Measurements from ENCODE around the gene RASSF1.
"Not testable (repeated sequence)": the region's sequence is repeated elsewhere in the genome, so short reads cannot be mapped to it uniquely, and the experiment has no call there.

RASSF1 gene

DNA sequence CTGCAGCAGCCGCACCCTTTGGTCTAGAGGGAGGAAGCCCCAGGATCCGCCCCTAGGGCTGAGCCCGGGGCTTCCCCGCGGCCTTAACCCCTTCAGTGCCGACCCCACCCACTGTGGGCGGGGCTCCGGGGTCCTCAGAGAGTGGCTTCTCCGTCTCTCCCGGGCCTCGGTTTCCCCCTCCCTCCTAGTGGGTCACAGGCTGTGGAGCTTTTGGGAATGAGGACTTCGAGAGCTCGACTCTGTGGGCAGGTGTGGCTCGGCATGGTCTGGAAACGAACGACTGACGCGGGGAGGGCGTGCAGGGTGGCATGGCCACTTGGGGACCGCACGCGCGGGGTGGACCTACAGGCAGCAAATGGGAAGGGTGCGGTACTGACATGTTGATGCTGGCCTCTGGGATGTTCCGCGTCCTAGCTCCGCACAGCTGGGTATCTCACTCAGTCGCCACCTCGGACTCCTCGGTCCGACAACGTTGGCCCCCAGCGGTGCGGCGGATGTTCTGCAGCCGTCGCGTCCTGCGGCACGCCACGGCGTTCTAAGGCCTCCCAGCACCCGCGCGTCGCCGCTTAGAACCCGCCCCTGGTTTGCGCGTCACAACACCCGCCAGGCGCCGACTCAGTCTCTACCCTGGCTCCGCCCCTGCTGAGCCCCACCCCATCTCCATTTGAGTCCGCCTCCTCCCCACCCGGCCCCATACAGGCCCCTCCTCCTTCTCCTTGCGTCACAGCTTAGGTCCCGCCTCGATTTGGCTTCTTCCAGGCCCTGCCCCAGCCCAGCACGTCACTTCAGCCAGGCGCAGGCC, 41.6 kb downstream of the RASSF1 start, which contains the start of the genes HYAL3 and NAA80:
Gene HYAL3 (minus strand): TSS at position 570 of the 802 bp plus-strand sequence. CDS start 3,803 bp downstream, outside the sequence.
Gene NAA80 (minus strand): TSS at position 570 of the 802 bp plus-strand sequence. CDS start 1,942 bp downstream, outside the sequence.
- peak; percentile 95 to 96 for DNase-seq

- no peak for DNase-seq
These were observed 42.5 kb downstream of the RASSF1 start for GRCh38 chr3:50297896-50298725.

DNA sequence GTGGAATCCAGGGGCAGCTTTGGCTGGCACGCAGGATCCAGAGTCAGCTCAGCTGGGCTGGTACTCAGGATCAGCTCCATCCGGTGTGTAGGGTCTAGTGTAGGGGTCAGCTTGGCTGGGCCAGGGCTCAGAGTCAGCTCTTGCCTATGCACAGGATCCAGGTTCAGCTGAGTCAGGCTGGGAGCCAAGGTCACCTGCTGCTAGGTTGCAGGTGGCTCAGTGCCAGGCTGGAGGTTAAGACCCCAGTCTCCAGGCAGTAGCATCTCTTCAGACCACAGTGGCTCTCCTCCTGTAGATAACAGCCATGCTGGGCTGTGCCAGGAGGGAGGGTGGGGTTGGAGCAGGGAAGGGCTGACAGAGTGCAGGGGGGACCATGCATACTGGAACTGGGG, 43.3 kb downstream of the RASSF1 start:
- DNase-seq, result no peak

GRCh38 chr3:50296721-50297383, 43.8 kb downstream of the RASSF1 start:
- DNase-seq, result no peak

DNA sequence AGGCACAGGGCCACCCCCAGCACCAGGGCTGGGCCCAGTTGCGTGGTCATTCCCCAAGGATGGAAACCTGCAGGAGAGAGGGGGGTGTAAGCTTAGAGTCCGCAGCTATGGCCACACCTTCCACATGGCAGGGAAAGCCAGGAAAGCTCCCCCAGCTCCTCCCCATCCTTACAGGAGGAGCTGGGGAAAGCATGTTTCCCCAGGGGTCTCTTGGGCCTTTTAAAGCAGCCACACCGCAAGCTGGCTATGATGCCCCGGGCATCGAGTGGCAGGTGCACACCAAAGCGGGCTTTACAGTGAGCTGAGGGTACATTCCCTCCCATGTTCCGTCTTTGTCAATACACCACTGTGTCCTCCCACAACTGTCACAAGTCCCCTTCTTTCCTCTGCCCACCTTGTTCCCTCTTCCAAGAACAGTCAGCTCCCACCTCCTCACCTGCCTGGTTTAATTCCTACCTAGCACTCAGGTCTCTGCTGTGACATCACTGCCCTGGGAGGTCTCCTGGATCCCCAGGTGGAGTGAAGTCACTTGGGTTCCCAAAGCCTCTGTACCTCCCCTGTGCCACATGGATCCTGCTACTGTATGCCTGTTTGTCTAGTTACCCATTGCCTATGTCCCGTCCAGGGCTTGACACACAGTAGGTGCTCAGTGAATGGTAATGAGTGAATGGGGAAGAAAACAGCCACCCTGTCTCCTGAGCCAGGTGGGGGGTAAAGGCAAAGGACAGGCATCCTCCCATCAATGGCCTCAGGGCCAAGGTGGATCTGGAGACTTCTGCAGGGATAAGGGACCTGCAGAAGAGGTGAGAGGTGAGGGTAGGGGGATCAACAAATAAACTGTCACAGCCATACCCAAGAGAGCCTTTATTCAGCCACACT, 44.8 kb downstream of the RASSF1 start:
- no peak for DNase-seq

DNA sequence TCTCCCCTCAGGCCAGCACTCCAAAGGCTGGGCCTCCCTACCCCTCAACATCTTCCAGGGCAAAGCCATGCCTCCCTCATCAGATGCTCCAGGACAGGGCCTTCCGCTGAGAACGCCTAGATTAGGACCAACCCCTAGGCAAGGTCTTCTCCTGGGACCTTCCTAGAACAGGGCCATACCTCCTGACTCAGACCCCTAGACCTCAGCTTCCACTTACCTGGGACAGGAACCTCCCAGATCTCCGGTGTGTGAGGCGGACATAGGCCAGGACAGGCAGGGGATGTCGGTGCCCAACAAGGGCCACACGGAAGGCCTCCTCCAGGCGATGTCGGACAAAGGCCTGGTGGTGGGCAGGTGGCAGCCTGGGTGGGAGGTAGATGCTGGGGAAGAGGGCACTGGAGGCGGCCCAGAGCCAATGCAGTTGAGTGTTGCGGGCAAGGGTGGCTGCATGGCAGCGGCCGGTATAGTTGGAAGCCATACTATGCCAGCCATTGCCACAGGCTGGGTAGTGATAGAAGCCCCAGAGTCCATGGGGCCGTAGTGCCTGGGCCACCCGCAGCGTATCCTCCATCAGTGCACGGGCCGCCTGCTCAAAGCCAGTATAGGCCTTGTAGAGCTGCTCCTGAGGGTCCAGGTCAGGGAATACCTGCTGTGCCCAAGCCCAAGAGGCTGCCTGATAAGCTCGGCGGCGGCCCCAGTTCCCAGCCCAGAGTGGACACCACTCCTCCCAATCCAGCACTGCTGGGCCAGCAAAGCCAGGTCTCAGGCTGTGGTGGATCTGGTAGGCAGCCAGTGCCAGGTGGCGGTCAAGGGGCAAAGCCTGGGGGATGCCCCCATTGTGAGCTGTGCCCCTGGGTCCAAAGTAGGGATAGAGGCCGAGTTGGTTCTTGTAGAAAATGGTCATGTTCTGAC, 45.9 kb downstream of the RASSF1 start:
- DNase-seq, result no peak

- no peak for DNase-seq
These were observed 46.5 kb downstream of the RASSF1 start for GRCh38 chr3:50294089-50294488.

DNA sequence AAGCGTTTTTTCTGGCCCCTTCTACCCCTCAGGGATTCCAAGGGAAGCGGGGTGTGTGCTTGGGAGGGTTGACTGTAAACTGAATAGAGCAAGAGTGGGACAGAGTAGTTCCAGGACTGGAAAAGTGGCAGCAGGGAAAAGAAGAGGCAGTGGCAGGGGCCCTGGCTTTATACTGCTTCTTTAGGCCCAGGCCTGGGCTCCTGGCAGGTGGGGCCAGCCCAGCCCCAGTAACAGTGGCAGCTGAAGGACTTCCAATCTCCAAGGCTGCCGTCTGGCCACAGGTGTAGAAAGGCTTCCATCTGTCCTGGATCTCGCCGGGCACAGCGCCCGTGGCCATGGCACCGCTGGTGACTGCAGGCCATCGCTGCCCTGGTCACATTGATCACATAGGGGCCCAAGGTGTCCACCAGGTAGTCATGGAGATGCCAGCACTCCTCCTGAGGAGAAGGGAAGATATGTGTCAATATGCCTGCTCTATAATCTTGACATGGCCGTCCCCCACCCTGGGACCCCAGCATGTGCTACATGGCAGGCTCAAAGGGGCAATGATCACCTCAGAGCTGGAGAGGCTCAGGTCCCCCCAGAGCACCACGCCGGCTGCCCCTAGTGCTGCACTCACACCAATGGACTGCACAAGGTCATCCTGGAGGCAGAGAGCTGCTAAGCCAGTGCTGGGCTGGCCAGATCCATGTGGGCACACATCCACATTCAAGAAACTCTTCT, 47.4 kb downstream of the RASSF1 start:
- DNase-seq, result no peak

- DNase-seq, result peak; percentile 95 to 98
These were observed 48.2 kb downstream of the RASSF1 start, which contains the start of gene IFRD2 for GRCh38 chr3:50292159-50293078. IFRD2 (minus strand) TSS chr3:50292429; CDS start chr3:50292274, 155 bp downstream.

- no peak for DNase-seq
These were observed 50.4 kb downstream of the RASSF1 start for GRCh38 chr3:50290161-50290641.

DNA sequence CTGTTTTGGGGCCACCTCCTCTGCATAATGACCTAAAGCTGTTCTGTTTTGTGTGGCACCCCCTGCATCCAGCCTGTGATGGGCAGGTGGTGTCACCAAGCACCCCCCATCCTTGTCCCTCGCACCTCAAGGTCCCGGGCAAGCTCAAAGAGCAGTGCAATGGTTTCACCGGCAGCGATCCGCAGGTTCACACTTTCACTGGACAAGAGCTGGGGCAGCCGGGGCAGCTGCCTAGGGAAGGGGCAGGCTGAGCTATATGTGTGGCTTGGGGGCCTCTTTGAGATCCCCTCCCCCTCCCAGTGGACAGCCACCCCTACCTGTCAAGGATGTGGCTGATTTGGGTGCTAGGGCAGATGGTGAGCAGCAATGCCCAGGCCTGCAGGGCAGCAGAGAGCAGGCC, 51.5 kb downstream of the RASSF1 start:
- no peak for DNase-seq

GRCh38 chr3:50288387-50289007, 52.1 kb downstream of the RASSF1 start:
- DNase-seq, result no peak

GRCh38 chr3:50287262-50287661, 53.4 kb downstream of the RASSF1 start:
- DNase-seq, result no peak

- no peak for DNase-seq
These were observed 54.1 kb downstream of the RASSF1 start for GRCh38 chr3:50286322-50287227.

- DNase-seq, result not testable (repeated sequence)
These were observed 56.5 kb downstream of the RASSF1 start for GRCh38 chr3:50284121-50284520.
